ENCODE data around the gene GNAQ. TPM values are rescaled to one million over a fixed set of nuclear protein-coding genes. Genes with fewer than 3 reads are reported as not detected.

The GNAQ gene
- total RNA-seq, 1 experiment from 2014 or later = 48.6 TPM

DNA sequence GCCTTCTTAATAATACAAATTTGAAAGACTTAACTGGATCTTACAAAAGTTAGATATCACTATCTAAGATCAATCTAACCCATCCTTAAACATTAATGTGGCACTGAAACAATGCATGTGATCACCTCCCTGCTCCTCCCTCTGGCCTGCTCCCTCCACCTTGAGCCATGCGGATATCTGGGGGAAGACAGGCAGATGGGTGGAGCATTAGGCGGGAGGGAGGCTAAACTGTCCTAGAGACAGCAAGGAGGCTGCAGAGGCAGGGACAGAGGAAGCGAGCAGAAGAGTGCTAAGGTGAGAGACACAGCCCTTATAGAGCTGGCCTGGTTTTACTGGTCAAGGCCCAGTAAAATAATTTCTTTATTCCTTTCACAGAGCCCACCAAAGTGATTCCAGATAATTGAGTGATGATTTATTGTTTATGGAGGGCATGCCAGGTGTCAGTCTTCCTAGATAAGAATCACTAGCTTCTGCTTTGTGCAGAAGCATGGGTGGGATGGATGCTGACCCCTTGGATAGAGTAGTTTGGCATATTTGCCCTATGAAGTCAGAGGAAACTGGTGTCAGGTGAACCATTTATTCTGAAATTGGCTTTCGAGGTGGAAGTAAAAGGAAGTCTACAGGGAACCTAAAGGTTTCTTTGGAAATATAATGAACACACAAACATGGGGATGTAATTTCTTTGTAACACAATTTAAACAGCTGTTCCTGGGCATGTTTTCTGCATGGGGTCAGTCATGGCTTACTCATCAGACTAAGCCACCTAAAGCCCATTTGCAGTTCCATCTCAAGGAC, 188.3 kb downstream of the GNAQ start:
- no peak overlapping the region for H3K18ac ChIP-seq (ENCODE audit: insufficient read length, low read depth, low read length)
- H3K9ac ChIP-seq (ENCODE audit: extremely low read depth, insufficient read length, low read length) = no peak overlapping the region
- H4K8ac ChIP-seq (replicated peaks; ENCODE audit: insufficient read length, low read depth, low read length) = no peak overlapping the region
- H2BK15ac ChIP-seq (ENCODE audit: low read depth, low read length) = no peak overlapping the region
- H2BK12ac ChIP-seq (ENCODE audit: insufficient read length, low read depth, low read length) = no peak overlapping the region
- no peaks in the 10 kb centered on the region for H3K9me3 Mint-ChIP-seq
- H3K4me1 ChIP-seq (ENCODE audit: insufficient read depth, low read length) = no peaks in the 10 kb centered on the region
- H4K91ac ChIP-seq (ENCODE audit: insufficient read length, low read depth, low read length) = no peak overlapping the region
- no peak overlapping the region for H2BK120ac ChIP-seq (ENCODE audit: low read depth, low read length, poor library complexity, severe bottlenecking)
- H3K27ac Mint-ChIP-seq = peak overlapping the region in 1 of 3 experiments; percentile 76; a peak in 2 of 7 replicates
- no peak overlapping the region for H3K56ac ChIP-seq (ENCODE audit: insufficient read length, low read depth, low read length)
- H3T11ph ChIP-seq (ENCODE audit: low read length) = no peak overlapping the region
- H3K36me3 Mint-ChIP-seq (ENCODE audit: insufficient read depth in 1 of 3, low read depth in 3 of 3) = no peaks in the 10 kb centered on the region; a peak in 1 of 7 replicates
- no peaks in the 10 kb centered on the region for H3K27me3 Mint-ChIP-seq (ENCODE audit: low read depth)
- H3K4me1 Mint-ChIP-seq = peaks cover 7 to 18% of the 10 kb centered on the region in 2 experiments
- no peak overlapping the region for H2AFZ ChIP-seq (ENCODE audit: low read length)
- H3K14ac ChIP-seq (ENCODE audit: insufficient read depth, low read length) = no peak overlapping the region
- no peak overlapping the region for H3K23ac ChIP-seq (ENCODE audit: insufficient read length, low read depth, low read length)
- no peak overlapping the region for H2BK20ac ChIP-seq (ENCODE audit: low read depth, low read length, poor library complexity, severe bottlenecking)
- no peak overlapping the region for H3K4me3 Mint-ChIP-seq
- H3K4ac ChIP-seq (ENCODE audit: low read depth, low read length) = no peak overlapping the region
- no peaks in the 10 kb centered on the region for H4K20me1 ChIP-seq (ENCODE audit: control insufficient read depth, insufficient read depth, insufficient read length)
- DNase-seq = peak; percentile 46
- H3K4me2 ChIP-seq (ENCODE audit: insufficient read depth, insufficient read length, low read length) = no peak overlapping the region
- H3K27me3 ChIP-seq (ENCODE audit: insufficient read depth, low read length) = no peaks in the 10 kb centered on the region
- H2AK5ac ChIP-seq (ENCODE audit: insufficient read length, low read length) = no peak overlapping the region
- peaks cover 4% of the 10 kb centered on the region for H3K79me1 ChIP-seq (ENCODE audit: insufficient read depth, low read depth, low read length, poor library complexity, severe bottlenecking)
- H3K27ac ChIP-seq (ENCODE audit: insufficient read length, low read depth, low read length) = no peak overlapping the region
- H3K79me2 ChIP-seq (ENCODE audit: insufficient read depth, low read length) = no peaks in the 10 kb centered on the region
- no peaks in the 10 kb centered on the region for H3K23me2 ChIP-seq (ENCODE audit: insufficient read length, low read depth, low read length, poor library complexity, severe bottlenecking)
- H4K5ac ChIP-seq (ENCODE audit: insufficient read length, low read depth, low read length) = no peak overlapping the region
- H2BK5ac ChIP-seq (ENCODE audit: insufficient read length, low read length) = no peak overlapping the region
- no CpG with 5 or more reads among the region's 4 CpGs for WGBS (ENCODE audit: extremely low coverage, insufficient read length, low lambda C conversion rate)
- no peaks in the 10 kb centered on the region for H3K9me3 ChIP-seq (ENCODE audit: control insufficient read depth, low read depth, low read length)
- TF ChIP-seq, protein P1, sequence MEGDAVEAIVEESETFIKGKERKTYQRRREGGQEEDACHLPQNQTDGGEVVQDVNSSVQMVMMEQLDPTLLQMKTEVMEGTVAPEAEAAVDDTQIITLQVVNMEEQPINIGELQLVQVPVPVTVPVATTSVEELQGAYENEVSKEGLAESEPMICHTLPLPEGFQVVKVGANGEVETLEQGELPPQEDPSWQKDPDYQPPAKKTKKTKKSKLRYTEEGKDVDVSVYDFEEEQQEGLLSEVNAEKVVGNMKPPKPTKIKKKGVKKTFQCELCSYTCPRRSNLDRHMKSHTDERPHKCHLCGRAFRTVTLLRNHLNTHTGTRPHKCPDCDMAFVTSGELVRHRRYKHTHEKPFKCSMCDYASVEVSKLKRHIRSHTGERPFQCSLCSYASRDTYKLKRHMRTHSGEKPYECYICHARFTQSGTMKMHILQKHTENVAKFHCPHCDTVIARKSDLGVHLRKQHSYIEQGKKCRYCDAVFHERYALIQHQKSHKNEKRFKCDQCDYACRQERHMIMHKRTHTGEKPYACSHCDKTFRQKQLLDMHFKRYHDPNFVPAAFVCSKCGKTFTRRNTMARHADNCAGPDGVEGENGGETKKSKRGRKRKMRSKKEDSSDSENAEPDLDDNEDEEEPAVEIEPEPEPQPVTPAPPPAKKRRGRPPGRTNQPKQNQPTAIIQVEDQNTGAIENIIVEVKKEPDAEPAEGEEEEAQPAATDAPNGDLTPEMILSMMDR (conservative IDR thresholded peaks at IDR 0.05) = no peak
